Colonic mucosa (tissue), 4 donors: Measurements from ENCODE around the gene INO80. TPM values are rescaled to one million over a fixed set of nuclear protein-coding genes. Genes with fewer than 3 reads are reported as not detected.

Experiments used
- DNase-seq: peaks from one replicate; pipeline ENCODE4 v3.0.0-alpha.2; 2020
- H3K27ac ChIP-seq: fragments of 200-600 bp; one replicate; pipeline ENCODE4 v1.8.0; 2021
- H3K27me3 ChIP-seq: fragments of 200-600 bp; one replicate; pipeline ENCODE4 v1.8.0; 2021
- H3K36me3 ChIP-seq: fragments of 200-600 bp; one replicate; pipeline ENCODE4 v1.8.0; 2021
- H3K4me1 ChIP-seq: fragments of 200-600 bp; one replicate; pipeline ENCODE4 v1.8.0; 2021; ENCODE audit warnings: mild to moderate bottlenecking
- H3K4me3 ChIP-seq: fragments of 200-600 bp; one replicate; pipeline ENCODE4 v1.8.0; 2021
- H3K9ac ChIP-seq, 2 donors: one replicate each; pipeline ENCODE4 v1.7.0; 2013; ENCODE audit warnings: control low read depth in 2 of 2, low read depth in 2 of 2, low read length in 2 of 2
- H3K9me3 ChIP-seq: fragments of 200-600 bp; one replicate; pipeline ENCODE4 v1.8.0; 2021
- CTCF ChIP-seq: fragments of 200-600 bp; IDR thresholded peaks from one replicate; pipeline ENCODE4 v1.8.0; 2022; ENCODE audit warnings: antibody characterized with exemption, mild to moderate bottlenecking
- intact Hi-C: fragments of 100-400 bp; cut with DNase I; formaldehyde crosslinking; loops from one replicate; pipeline ENCODE4 v1.14.1; 2022
- total RNA-seq, 2 donors: library from RNA; stranded (reverse); fragmentation: NEBNext Ultra II Directional in 1 of 2; extraction: Animal tissue kit (Norgen Biotek cat#: 25700) in 1 of 2; gene quantifications; one replicate each; pipeline ENCODE4 v1.2.1, GENCODE V29; 2021
- donor health status: healthy.
- donor health status: DM: no; HTN: no; CAD: no.
- donor health status: DM: no; HTN: no; CAD: no.

The INO80 gene
- total RNA-seq, 2 donors from 2014 or later, result 17.6 to 27.4 TPM

DNA sequence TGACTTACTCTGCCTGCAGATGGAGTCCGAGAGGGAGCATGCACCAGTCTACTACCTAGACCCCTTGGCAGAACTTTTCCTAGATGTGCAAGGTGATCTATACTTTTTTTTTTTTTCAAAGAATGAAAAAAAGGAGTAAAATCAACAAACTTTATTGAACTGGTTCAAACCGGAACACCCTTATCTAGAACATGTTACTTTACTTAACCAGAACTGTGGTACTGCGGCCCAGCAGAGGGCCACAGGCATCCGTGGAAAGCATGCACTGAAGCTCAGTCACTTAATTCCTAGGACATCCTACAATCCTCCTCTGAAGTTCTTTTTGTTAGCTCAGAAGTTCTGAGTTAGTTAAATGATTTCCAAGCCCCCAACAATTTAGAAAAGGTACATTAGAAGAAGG lies 141.2 kb downstream of the INO80 start:
- intact Hi-C loops, result no loop called here

DNA sequence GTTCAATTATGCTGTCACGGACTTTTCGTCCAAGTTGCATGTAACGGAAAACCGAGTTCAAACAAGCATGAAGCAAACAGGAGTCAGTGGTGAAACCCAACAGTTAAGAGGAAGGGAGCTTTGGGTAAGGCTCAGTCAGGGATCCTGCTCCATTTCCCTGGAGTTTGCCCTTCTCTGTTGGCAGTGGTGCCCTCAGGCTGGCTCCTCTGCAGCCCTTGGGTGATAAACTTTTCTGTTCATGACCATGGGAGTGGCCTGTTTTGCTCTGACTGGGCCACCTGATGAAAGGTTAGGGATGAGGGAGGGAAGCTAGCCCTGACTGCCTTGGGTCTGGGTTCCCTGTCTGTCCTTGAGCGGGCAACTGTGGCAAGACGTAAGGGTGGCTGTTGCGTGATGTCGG lies 146.7 kb downstream of the INO80 start:
- no peak overlapping the region for H3K9ac ChIP-seq
- H3K4me3 ChIP-seq, result no peak overlapping the region
- intact Hi-C loops, result no loop called here
- H3K4me1 ChIP-seq, result no peaks in the 10 kb centered on the region
- no peak for DNase-seq
- H3K36me3 ChIP-seq, result no peaks in the 10 kb centered on the region
- no peaks in the 10 kb centered on the region for H3K9me3 ChIP-seq
- TF ChIP-seq CTCF, result no peak
- no peaks in the 10 kb centered on the region for H3K27me3 ChIP-seq
- no peak overlapping the region for H3K27ac ChIP-seq

More for the DNA sequence above, 141.2 kb downstream of the INO80 start:
- H3K9ac ChIP-seq, result no peak overlapping the region
- no peaks in the 10 kb centered on the region for H3K27me3 ChIP-seq
- H3K36me3 ChIP-seq, result peaks cover 3% of the 10 kb centered on the region
- H3K4me3 ChIP-seq, result no peak overlapping the region
- no peaks in the 10 kb centered on the region for H3K4me1 ChIP-seq
- no peaks in the 10 kb centered on the region for H3K9me3 ChIP-seq
- no peak for TF ChIP-seq CTCF
- no peak for DNase-seq
- H3K27ac ChIP-seq, result no peak overlapping the region

- no peak for DNase-seq
- no peaks in the 10 kb centered on the region for H3K4me1 ChIP-seq
- H3K27me3 ChIP-seq, result no peaks in the 10 kb centered on the region
- TF ChIP-seq CTCF, result no peak
- intact Hi-C loops, result no loop called here
- no peak overlapping the region for H3K27ac ChIP-seq
- H3K36me3 ChIP-seq, result no peaks in the 10 kb centered on the region
- H3K4me3 ChIP-seq, result no peak overlapping the region
- H3K9ac ChIP-seq, result no peak overlapping the region
- H3K9me3 ChIP-seq, result no peaks in the 10 kb centered on the region
Measured at GRCh38 chr15:40968290-40969085, 147.6 kb downstream of the INO80 start.

DNA sequence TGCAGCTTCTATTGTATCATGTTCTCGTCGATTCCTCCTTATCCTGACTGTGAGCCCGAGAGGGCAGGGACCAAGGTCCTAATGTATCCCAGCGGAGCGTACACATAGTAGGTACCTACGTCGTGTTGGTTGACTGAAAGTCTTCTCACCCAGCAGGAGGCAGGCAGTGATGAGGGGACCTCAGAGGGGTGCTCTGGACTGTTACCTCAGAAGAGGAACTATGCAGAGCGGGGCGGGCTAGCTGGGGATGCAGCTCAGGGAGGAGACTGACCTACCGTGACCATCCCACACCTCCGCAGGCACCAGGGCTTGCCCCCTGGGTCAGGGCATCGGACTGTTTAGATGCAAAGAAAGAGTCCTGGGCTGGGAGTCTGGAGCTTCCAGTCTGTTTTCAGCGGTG lies 151.4 kb downstream of the INO80 start:
- Histone ChIP-seq H3K4me1 (peaks cover 6% of the 10 kb centered on the region), H3K36me3 (no peaks in the 10 kb centered on the region), H3K27me3 (no peaks in the 10 kb centered on the region), H3K27ac (no peak overlapping the region), H3K9ac (no peak overlapping the region), H3K9me3 (no peaks in the 10 kb centered on the region), H3K4me3 (no peak overlapping the region)
- DNase-seq, result no peak
- intact Hi-C loops, result no loop called here
- no peak for TF ChIP-seq CTCF

DNA sequence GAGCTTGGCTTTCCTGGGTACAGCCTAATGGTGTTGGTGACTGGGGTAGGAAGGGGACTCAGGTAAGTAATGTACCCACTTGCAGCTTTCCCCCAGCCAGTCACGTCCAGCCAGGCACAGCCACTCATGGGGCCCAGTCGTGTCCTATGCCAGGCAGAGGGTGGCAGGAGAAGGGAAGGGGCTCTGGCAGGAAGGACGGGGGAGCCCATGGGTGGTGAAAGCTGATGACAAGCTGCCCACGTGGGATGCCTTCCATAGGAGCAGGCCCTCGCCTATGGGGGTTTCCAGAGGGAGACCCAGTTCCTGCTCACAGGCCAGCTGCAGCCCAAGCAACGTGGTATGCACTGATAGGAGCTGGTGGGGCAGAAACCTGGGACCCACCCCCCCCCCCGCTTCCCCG lies 152.1 kb downstream of the INO80 start:
- Histone ChIP-seq H3K36me3 (no peaks in the 10 kb centered on the region), H3K9ac (no peak overlapping the region), H3K9me3 (no peaks in the 10 kb centered on the region), H3K27me3 (no peaks in the 10 kb centered on the region), H3K27ac (no peak overlapping the region), H3K4me1 (peaks cover 6% of the 10 kb centered on the region), H3K4me3 (no peak overlapping the region)
- no peak for TF ChIP-seq CTCF
- DNase-seq, result no peak
- intact Hi-C loops, result no loop called here
